Progenitor cell of endocrine pancreas (in vitro differentiated cells): ENCODE results near the gene SLC23A3. TPM values are rescaled to one million over a fixed set of nuclear protein-coding genes. Genes with fewer than 3 reads are reported as not detected.

ENCODE experiments used
- DNase-seq: peaks from one replicate; pipeline ENCODE4 v3.0.0; 2021; ENCODE audit warnings: low spot score; ENCODE audit not compliant: unreplicated experiment
- H3K27ac Mint-ChIP-seq: 2 replicates; pipeline ENCODE4 v1.8.0; 2021; ENCODE audit warnings: mild to moderate bottlenecking, moderate library complexity, mixed read lengths
- H3K27me3 Mint-ChIP-seq: 2 replicates; pipeline ENCODE4 v1.8.0; 2021; ENCODE audit warnings: mixed read lengths
- H3K36me3 Mint-ChIP-seq: 2 replicates; pipeline ENCODE4 v1.8.0; 2022; ENCODE audit warnings: mixed read lengths; ENCODE audit not compliant: insufficient read depth
- H3K4me1 Mint-ChIP-seq: 2 replicates; pipeline ENCODE4 v1.8.0; 2021; ENCODE audit warnings: low read depth, mixed read lengths
- H3K4me3 Mint-ChIP-seq: 2 replicates; pipeline ENCODE4 v1.8.0; 2021; ENCODE audit warnings: low read depth, mild to moderate bottlenecking, moderate library complexity, mixed read lengths
- H3K9me3 Mint-ChIP-seq: 2 replicates; pipeline ENCODE4 v1.8.0; 2021; ENCODE audit warnings: low read depth, mixed read lengths
- CTCF ChIP-seq: fragments of 200-600 bp; sonication (generic); IDR thresholded peaks from one replicate; pipeline ENCODE4 v1.5.0; 2021; ENCODE audit warnings: antibody characterized with exemption, mild to moderate bottlenecking; ENCODE audit not compliant: unreplicated experiment
- total RNA-seq: library from RNA; stranded (reverse); gene quantifications from 2 replicates; pipeline ENCODE4 v1.2.1, GENCODE V29; 2021

Gene SLC23A3
- total RNA-seq, 1 donor from 2014 or later = 2.8 TPM

- Mint-ChIP-seq H3K4me3 (no peak overlapping the region), H3K4me1 (peaks cover 8% of the 10 kb centered on the region), H3K36me3 (peaks cover 4% of the 10 kb centered on the region), H3K27ac (peak overlapping the region; percentile 48), H3K27me3 (no peaks in the 10 kb centered on the region), H3K9me3 (no peaks in the 10 kb centered on the region)
- TF ChIP-seq CTCF = peak; percentile 77
- DNase-seq = no peak
These were observed 1.4 kb upstream of the SLC23A3 start for GRCh38 chr2:219171231-219171651.

GRCh38 chr2:219168932-219169331, 897 bp downstream of the SLC23A3 start:
- peaks cover under 1% of the 10 kb centered on the region for H3K36me3 Mint-ChIP-seq
- H3K27me3 Mint-ChIP-seq = no peaks in the 10 kb centered on the region
- DNase-seq = no peak
- H3K27ac Mint-ChIP-seq = no peak overlapping the region
- TF ChIP-seq CTCF = no peak
- H3K4me3 Mint-ChIP-seq = no peak overlapping the region
- no peaks in the 10 kb centered on the region for H3K9me3 Mint-ChIP-seq
- no peaks in the 10 kb centered on the region for H3K4me1 Mint-ChIP-seq

- Mint-ChIP-seq H3K27ac (no peak overlapping the region), H3K4me1 (no peaks in the 10 kb centered on the region), H3K4me3 (no peak overlapping the region), H3K36me3 (no peaks in the 10 kb centered on the region), H3K27me3 (no peaks in the 10 kb centered on the region), H3K9me3 (no peaks in the 10 kb centered on the region)
- TF ChIP-seq CTCF = no peak
- DNase-seq = no peak
These were observed 1.3 kb downstream of the SLC23A3 start for GRCh38 chr2:219168526-219168925.

GRCh38 chr2:219167997-219168396, 1.8 kb downstream of the SLC23A3 start:
- Mint-ChIP-seq H3K4me3 (no peak overlapping the region), H3K4me1 (no peaks in the 10 kb centered on the region), H3K27me3 (peaks cover under 1% of the 10 kb centered on the region), H3K36me3 (no peaks in the 10 kb centered on the region), H3K9me3 (no peaks in the 10 kb centered on the region), H3K27ac (no peak overlapping the region)
- no peak for TF ChIP-seq CTCF
- no peak for DNase-seq

GRCh38 chr2:219165058-219165911, 4.5 kb downstream of the SLC23A3 start:
- Mint-ChIP-seq H3K4me1 (peaks cover 3% of the 10 kb centered on the region), H3K27ac (no peak overlapping the region), H3K4me3 (no peak overlapping the region), H3K27me3 (peaks cover 4% of the 10 kb centered on the region), H3K9me3 (no peaks in the 10 kb centered on the region), H3K36me3 (no peaks in the 10 kb centered on the region)
- DNase-seq = no peak
- no peak for TF ChIP-seq CTCF
